WTC11 (cell line): ENCODE measurements around the gene BORCS5. TPM values are rescaled to one million over a fixed set of nuclear protein-coding genes. Genes with fewer than 3 reads are reported as not detected.

Experiments used
- ATAC-seq: fragments of 200-7000 bp; cut with Tn5 transposase; 2 replicates; pipeline ENCODE4 v1.10.0; 2021; ENCODE audit warnings: mild to moderate bottlenecking, moderate library complexity
- CTCF ChIA-PET: fragments of 300-600 bp; sonication (Branson Sonifier 250); formaldehyde crosslinking; loops from one replicate; lab custom pipeline; 2021; ENCODE audit warnings: antibody characterized with exemption; lab: Charles Lee
- POLR2A ChIA-PET: fragments of 350-600 bp; sonication (Branson Sonifier 250); formaldehyde crosslinking; loops from one replicate; lab custom pipeline; 2021; ENCODE audit warnings: antibody characterized with exemption; lab: Charles Lee
- DNase-seq: peaks from one replicate; pipeline ENCODE4 v3.0.0; 2021; ENCODE audit warnings: low spot score
- H3K27ac Mint-ChIP-seq: 2 replicates; pipeline ENCODE4 v1.8.0; 2021; ENCODE audit warnings: mixed read lengths
- H3K27me3 Mint-ChIP-seq: 2 replicates; pipeline ENCODE4 v1.8.0; 2021; ENCODE audit warnings: low read depth, mild to moderate bottlenecking, moderate library complexity, mixed read lengths
- H3K36me3 Mint-ChIP-seq: 2 replicates; pipeline ENCODE4 v1.8.0; 2021; ENCODE audit warnings: mixed read lengths
- H3K4me1 Mint-ChIP-seq: 2 replicates; pipeline ENCODE4 v1.8.0; 2022; ENCODE audit warnings: mixed read lengths
- H3K4me3 Mint-ChIP-seq: 2 replicates; pipeline ENCODE4 v1.8.0; 2021; ENCODE audit warnings: mild to moderate bottlenecking, moderate library complexity, mixed read lengths
- H3K9me3 Mint-ChIP-seq: 2 replicates; pipeline ENCODE4 v1.8.0; 2021; ENCODE audit warnings: mixed read lengths
- AFF4 ChIP-seq: sonication (generic); formaldehyde crosslinking; IDR thresholded peaks from 2 replicates; pipeline ENCODE4 v1.8.1; 2023; ENCODE audit warnings: mild to moderate bottlenecking, missing genetic modification reagents, borderline replicate concordance
- ATF1 ChIP-seq: sonication (generic); formaldehyde crosslinking; IDR thresholded peaks from 2 replicates; pipeline ENCODE4 v1.8.1; 2023; ENCODE audit warnings: mild to moderate bottlenecking, moderate library complexity, missing genetic modification reagents
- ATF2 ChIP-seq: sonication (generic); formaldehyde crosslinking; IDR thresholded peaks from 2 replicates; pipeline ENCODE4 v1.8.1; 2022; ENCODE audit warnings: low read depth, missing genetic modification reagents, borderline replicate concordance
- FOXK1 ChIP-seq: sonication (generic); formaldehyde crosslinking; IDR thresholded peaks from 2 replicates; pipeline ENCODE4 v1.8.0; 2022; ENCODE audit warnings: mild to moderate bottlenecking, moderate library complexity, missing genetic modification reagents
- FOXP1 ChIP-seq: sonication (generic); formaldehyde crosslinking; IDR thresholded peaks from 2 replicates; pipeline ENCODE4 v1.8.0; 2022; ENCODE audit warnings: missing genetic modification reagents, mild to moderate bottlenecking, moderate library complexity, borderline replicate concordance
- GTF2I ChIP-seq: fragments of 250-450 bp; sonication (Bioruptor Pico); conservative IDR thresholded peaks from 2 replicates; pipeline ENCODE4 v1.4.0; 2021; ENCODE audit warnings: mild to moderate bottlenecking
- MXD4 ChIP-seq: fragments of 250-450 bp; sonication (Bioruptor Pico); IDR thresholded peaks from 2 replicates; pipeline ENCODE4 v1.8.0; 2021; ENCODE audit warnings: mild to moderate bottlenecking, moderate library complexity, borderline replicate concordance
- PREB ChIP-seq: sonication (generic); formaldehyde crosslinking; IDR thresholded peaks from 2 replicates; pipeline ENCODE4 v1.8.1; 2022; ENCODE audit warnings: mild to moderate bottlenecking, missing genetic modification reagents, moderate library complexity, borderline replicate concordance
- SMAD4 ChIP-seq: sonication (generic); formaldehyde crosslinking; IDR thresholded peaks from 2 replicates; pipeline ENCODE4 v1.8.0; 2022; ENCODE audit warnings: mild to moderate bottlenecking, missing genetic modification reagents
- TEAD4 ChIP-seq: sonication (generic); formaldehyde crosslinking; IDR thresholded peaks from 2 replicates; pipeline ENCODE4 v1.8.0; 2022; ENCODE audit warnings: mild to moderate bottlenecking, missing genetic modification reagents
- USF2 ChIP-seq: sonication (generic); formaldehyde crosslinking; IDR thresholded peaks from 2 replicates; pipeline ENCODE4 v1.8.1; 2023; ENCODE audit warnings: mild to moderate bottlenecking, missing genetic modification reagents, moderate library complexity
- ZNF121 ChIP-seq: sonication (generic); formaldehyde crosslinking; IDR thresholded peaks from 2 replicates; pipeline ENCODE4 v1.8.0; 2023; ENCODE audit warnings: missing genetic modification reagents
- ZNF232 ChIP-seq: sonication (generic); formaldehyde crosslinking; IDR thresholded peaks from 2 replicates; pipeline ENCODE4 v1.8.0; 2022; ENCODE audit warnings: mild to moderate bottlenecking, missing genetic modification reagents
- total RNA-seq: library from RNA; stranded (reverse); gene quantifications from 3 replicates; pipeline ENCODE4 v1.2.3, GENCODE V29; 2021
- TF ChIP-seq, protein P1 (sequence below): fragments of 200-600 bp; IDR thresholded peaks from 2 replicates; pipeline ENCODE4 v1.8.0; 2022; ENCODE audit warnings: antibody characterized with exemption

BORCS5 gene
- total RNA-seq, 1 experiment from 2014 or later: 16.4 TPM

DNA sequence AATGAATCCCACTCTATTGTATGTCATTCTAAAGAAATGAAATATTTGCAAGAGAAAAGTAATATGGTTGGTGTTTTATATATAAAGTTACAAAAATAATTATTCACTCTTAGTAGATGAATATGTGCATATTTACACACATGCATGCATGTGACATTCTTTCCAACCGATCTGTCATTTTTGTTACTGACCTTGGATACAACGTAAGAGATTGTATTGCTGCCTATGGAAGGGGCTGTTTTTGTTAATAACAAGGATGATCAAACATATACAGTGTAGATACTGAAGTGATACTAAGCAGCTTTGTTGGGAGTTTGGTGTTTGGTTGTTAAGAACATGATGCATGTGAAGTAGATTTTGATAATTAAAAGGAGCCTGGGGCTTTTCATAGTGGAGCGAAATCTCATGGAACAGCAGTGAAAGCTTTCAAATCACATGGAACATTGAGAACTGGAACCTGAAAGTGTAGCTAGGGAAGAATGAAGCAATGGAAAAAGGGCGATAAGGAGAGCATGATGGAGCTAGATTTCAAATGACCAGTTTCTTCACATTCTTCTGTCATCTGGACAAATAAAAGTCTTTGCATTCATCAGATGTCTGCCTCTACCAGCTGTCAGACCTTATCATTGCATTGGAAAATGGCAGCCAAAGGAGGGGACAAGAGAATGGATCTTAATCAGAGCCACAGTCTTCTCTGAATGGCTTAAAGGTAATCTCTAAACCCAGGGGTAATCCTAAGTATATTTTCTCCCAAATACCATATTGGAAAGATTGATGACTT lies 10.0 kb downstream of the BORCS5 start:
- CTCF ChIA-PET: interaction anchor here (1.0 to 1.5 kb wide), 4 partner anchors 10 to 32 kb away, joined by 3 to 6 read pairs (median 4); partner anchors contain the start of genes BORCS5 and MANSC1
- H3K4me3 Mint-ChIP-seq: no peak overlapping the region
- no peak for DNase-seq
- H3K4me1 Mint-ChIP-seq: peaks cover 5% of the 10 kb centered on the region; the same call in 1 of the 2 replicates
- ATAC-seq: no peak
- no peak for TF ChIP-seq AFF4 (CRISPR knock-in tag)
- TF ChIP-seq, all 79 proteins: peak for 0
- POLR2A ChIA-PET: interaction anchor here (1.0 kb wide), 1 partner anchor 10 kb away, joined by 3 read pairs; the partner anchor contains the start of gene BORCS5
- Mint-ChIP-seq H3K27ac (no peak overlapping the region), H3K36me3 (no peaks in the 10 kb centered on the region), H3K9me3 (no peaks in the 10 kb centered on the region), H3K27me3 (no peaks in the 10 kb centered on the region)

DNA sequence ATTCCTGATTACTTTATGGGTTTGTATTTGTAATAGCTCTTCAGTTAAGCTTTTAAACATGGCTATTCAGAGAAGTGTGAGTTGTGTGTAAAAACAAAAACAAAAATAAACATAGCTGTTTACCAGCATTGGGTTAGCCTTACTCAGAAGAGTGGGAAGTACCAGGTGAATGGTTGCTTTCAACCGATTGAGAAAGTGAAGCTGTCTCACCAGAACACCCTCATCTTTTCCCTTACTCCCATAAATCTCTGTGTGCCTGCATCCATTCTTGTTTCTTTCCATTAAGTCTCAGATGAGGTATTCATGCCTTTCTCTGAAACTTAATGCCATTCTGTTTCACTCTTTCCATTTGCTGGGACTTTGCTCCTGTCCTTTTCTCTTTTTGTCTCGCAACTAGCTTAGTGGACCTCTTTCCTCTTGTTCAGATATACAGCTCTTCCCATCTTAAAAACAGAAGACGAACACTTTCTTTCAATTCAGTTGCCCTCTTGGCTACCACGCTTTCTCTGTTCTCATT lies 10.7 kb downstream of the BORCS5 start:
- Mint-ChIP-seq H3K4me1 (peaks cover 5% of the 10 kb centered on the region; the same call in 1 of the 2 replicates), H3K9me3 (no peaks in the 10 kb centered on the region), H3K27ac (peak overlapping the region; percentile 7; the same call in 1 of the 2 replicates), H3K27me3 (no peaks in the 10 kb centered on the region), H3K4me3 (no peak overlapping the region), H3K36me3 (no peaks in the 10 kb centered on the region)
- no peak for ATAC-seq
- DNase-seq: no peak
- POLR2A ChIA-PET: interaction anchor here (1.0 kb wide), 1 partner anchor 10 kb away, joined by 3 read pairs; the partner anchor contains the start of gene BORCS5
- TF ChIP-seq TEAD4 (CRISPR knock-in tag) (no peak), PREB (CRISPR knock-in tag) (no peak), AFF4 (CRISPR knock-in tag) (no peak), ATF1 (CRISPR knock-in tag) (no peak), GTF2I (CRISPR knock-in tag) (no peak), ZNF121 (CRISPR knock-in tag) (no peak), SMAD4 (CRISPR knock-in tag) (no peak), ZNF232 (CRISPR knock-in tag) (no peak), USF2 (CRISPR knock-in tag) (no peak), FOXK1 (CRISPR knock-in tag) (no peak), MXD4 (CRISPR knock-in tag) (no peak), FOXP1 (CRISPR knock-in tag) (no peak), ATF2 (CRISPR knock-in tag) (no peak)
- TF ChIP-seq, protein P1, sequence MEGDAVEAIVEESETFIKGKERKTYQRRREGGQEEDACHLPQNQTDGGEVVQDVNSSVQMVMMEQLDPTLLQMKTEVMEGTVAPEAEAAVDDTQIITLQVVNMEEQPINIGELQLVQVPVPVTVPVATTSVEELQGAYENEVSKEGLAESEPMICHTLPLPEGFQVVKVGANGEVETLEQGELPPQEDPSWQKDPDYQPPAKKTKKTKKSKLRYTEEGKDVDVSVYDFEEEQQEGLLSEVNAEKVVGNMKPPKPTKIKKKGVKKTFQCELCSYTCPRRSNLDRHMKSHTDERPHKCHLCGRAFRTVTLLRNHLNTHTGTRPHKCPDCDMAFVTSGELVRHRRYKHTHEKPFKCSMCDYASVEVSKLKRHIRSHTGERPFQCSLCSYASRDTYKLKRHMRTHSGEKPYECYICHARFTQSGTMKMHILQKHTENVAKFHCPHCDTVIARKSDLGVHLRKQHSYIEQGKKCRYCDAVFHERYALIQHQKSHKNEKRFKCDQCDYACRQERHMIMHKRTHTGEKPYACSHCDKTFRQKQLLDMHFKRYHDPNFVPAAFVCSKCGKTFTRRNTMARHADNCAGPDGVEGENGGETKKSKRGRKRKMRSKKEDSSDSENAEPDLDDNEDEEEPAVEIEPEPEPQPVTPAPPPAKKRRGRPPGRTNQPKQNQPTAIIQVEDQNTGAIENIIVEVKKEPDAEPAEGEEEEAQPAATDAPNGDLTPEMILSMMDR: no peak
- CTCF ChIA-PET: interaction anchor here (1.0 to 1.5 kb wide), 4 partner anchors 9 to 33 kb away, joined by 3 to 6 read pairs (median 4); partner anchors contain the start of genes BORCS5 and MANSC1
